ENCODE data around the gene PRKCE. TPM values are rescaled to one million over a fixed set of nuclear protein-coding genes. Genes with fewer than 3 reads are reported as not detected.

The PRKCE gene
- total RNA-seq, 2 experiments from 2014 or later: 17.0 to 42.1 TPM

GRCh38 chr2:45799679-45800381 is 148.4 kb downstream of the PRKCE start:
- Histone ChIP-seq H3K36me3 (ENCODE audit: insufficient read depth, low read length) (no peaks in the 10 kb centered on the region), H3K4me3 (ENCODE audit: low read depth, low read length, poor library complexity, severe bottlenecking) (no peak overlapping the region), H3K4me1 (ENCODE audit: insufficient read depth, low read length, poor library complexity, severe bottlenecking) (no peaks in the 10 kb centered on the region), H3K27ac (ENCODE audit: low read depth, low read length, poor library complexity, severe bottlenecking) (no peak overlapping the region), H3K4me2 (ENCODE audit: low read length) (no peak overlapping the region), H3K9me2 (ENCODE audit: insufficient read depth, low read length) (no peaks in the 10 kb centered on the region), H3K9me3 (ENCODE audit: low read length) (no peaks in the 10 kb centered on the region), H3K79me2 (ENCODE audit: insufficient read depth, low read depth, low read length) (no peaks in the 10 kb centered on the region), H2AFZ (ENCODE audit: low read length) (no peak overlapping the region), H4K20me1 (ENCODE audit: insufficient read depth, low read length) (no peaks in the 10 kb centered on the region)
- BruUV-seq (replicated peaks): no TSS peak
- no peak for DNase-seq (ENCODE audit: low spot score)
- intact Hi-C loops (cut with micrococcal nuclease; ENCODE audit: unreplicated experiment): no loop called here
- POLR2A ChIA-PET: interaction anchor here (0.8 to 2.2 kb wide), 2 partner anchors 16 to 17 kb away, joined by 3 to 5 read pairs; no protein-coding TSS in a partner anchor
- CTCF ChIA-PET (ENCODE audit: unreplicated experiment): no interaction called here
- TF ChIP-seq EZH2phosphoT487 (IDR thresholded peaks at IDR 0.05; ENCODE audit: borderline replicate concordance, low read depth, low read length): no peak
- TF ChIP-seq, protein P1, sequence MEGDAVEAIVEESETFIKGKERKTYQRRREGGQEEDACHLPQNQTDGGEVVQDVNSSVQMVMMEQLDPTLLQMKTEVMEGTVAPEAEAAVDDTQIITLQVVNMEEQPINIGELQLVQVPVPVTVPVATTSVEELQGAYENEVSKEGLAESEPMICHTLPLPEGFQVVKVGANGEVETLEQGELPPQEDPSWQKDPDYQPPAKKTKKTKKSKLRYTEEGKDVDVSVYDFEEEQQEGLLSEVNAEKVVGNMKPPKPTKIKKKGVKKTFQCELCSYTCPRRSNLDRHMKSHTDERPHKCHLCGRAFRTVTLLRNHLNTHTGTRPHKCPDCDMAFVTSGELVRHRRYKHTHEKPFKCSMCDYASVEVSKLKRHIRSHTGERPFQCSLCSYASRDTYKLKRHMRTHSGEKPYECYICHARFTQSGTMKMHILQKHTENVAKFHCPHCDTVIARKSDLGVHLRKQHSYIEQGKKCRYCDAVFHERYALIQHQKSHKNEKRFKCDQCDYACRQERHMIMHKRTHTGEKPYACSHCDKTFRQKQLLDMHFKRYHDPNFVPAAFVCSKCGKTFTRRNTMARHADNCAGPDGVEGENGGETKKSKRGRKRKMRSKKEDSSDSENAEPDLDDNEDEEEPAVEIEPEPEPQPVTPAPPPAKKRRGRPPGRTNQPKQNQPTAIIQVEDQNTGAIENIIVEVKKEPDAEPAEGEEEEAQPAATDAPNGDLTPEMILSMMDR (conservative IDR thresholded peaks at IDR 0.05; ENCODE audit: low read length): no peak

DNA sequence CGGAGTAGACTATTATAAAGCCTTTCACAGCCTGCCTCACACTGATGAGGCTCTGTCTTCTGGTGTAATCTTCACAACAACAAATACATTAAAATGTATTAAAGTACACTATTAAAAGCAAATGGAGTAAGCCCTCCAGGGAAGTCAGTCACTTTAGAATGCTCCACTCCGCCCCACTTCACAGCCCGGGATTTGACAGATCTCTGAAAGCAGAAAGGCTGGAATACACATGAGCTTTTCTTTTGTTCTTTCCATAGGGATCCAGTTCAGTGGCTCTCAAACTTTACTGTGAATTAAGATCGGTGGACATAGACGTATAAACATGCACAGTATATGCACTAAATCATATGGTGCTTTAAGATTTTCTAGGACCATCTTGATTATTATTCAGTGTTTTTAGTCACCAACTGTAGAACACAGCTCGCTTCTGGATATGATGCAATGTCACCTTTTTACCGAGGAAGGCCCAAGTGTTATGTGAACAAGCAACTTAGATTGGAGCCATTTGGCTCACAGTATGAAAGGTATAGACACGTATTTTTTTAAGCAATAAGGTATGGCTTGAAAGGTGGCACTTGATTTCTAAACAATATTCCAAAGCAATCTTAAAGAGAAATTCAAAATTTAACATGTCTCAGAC is 151.1 kb downstream of the PRKCE start:
- Histone ChIP-seq H4K20me1 (ENCODE audit: insufficient read depth, low read length) (no peaks in the 10 kb centered on the region), H3K4me3 (ENCODE audit: low read depth, low read length, poor library complexity, severe bottlenecking) (no peak overlapping the region), H3K4me1 (ENCODE audit: insufficient read depth, low read length, poor library complexity, severe bottlenecking) (no peaks in the 10 kb centered on the region), H3K36me3 (ENCODE audit: insufficient read depth, low read length) (no peaks in the 10 kb centered on the region), H3K4me2 (ENCODE audit: low read length) (no peak overlapping the region), H3K79me2 (ENCODE audit: insufficient read depth, low read depth, low read length) (no peaks in the 10 kb centered on the region), H2AFZ (ENCODE audit: low read length) (no peak overlapping the region), H3K9me3 (ENCODE audit: low read length) (no peaks in the 10 kb centered on the region), H3K9me2 (ENCODE audit: insufficient read depth, low read length) (no peaks in the 10 kb centered on the region), H3K27ac (ENCODE audit: low read depth, low read length, poor library complexity, severe bottlenecking) (no peak overlapping the region)
- no peak for DNase-seq (ENCODE audit: low spot score)
- TF ChIP-seq, protein P1 (conservative IDR thresholded peaks at IDR 0.05; ENCODE audit: low read length): no peak
- no peak for TF ChIP-seq EZH2phosphoT487 (IDR thresholded peaks at IDR 0.05; ENCODE audit: borderline replicate concordance, low read depth, low read length)
- intact Hi-C loops (cut with micrococcal nuclease; ENCODE audit: unreplicated experiment): no loop called here
- BruUV-seq (replicated peaks): no TSS peak
- ChIA-PET CTCF (ENCODE audit: unreplicated experiment) (no interaction called here), POLR2A (interaction anchor here (0.6 to 0.7 kb wide), 3 partner anchors 11 to 162 kb away, joined by 3 to 4 read pairs (median 3); no protein-coding TSS in a partner anchor)

Measured in OCI-LY7 (cell line).